HG03103 (cell line): Measurements from ENCODE around the gene SP140L.
"Not testable (repeated sequence)": the region's sequence is repeated elsewhere in the genome, so short reads cannot be mapped to it uniquely, and the experiment has no call there.

ENCODE experiments used
- ATAC-seq: cut with Tn5 transposase; IDR thresholded peaks from one replicate; pipeline ENCODE4 v1.9.1; 2021; ENCODE audit warnings: low read depth; ENCODE audit not compliant: unreplicated experiment

Gene SP140L

GRCh38 chr2:230358305-230358704, 31.3 kb downstream of the SP140L start:
- no peak for ATAC-seq

- no peak for ATAC-seq
Measured at GRCh38 chr2:230360028-230360427, 33.0 kb downstream of the SP140L start.

- ATAC-seq = no peak
Measured at GRCh38 chr2:230362030-230362691, 35.2 kb downstream of the SP140L start.

- ATAC-seq = no peak
Measured at GRCh38 chr2:230382108-230382507, 55.1 kb downstream of the SP140L start.

GRCh38 chr2:230383453-230383852, 56.5 kb downstream of the SP140L start:
- no peak for ATAC-seq

GRCh38 chr2:230384986-230385385, 58.0 kb downstream of the SP140L start:
- no peak for ATAC-seq

- no peak for ATAC-seq
Measured at GRCh38 chr2:230394301-230394700, 67.3 kb downstream of the SP140L start.

- not testable (repeated sequence) for ATAC-seq
Measured at GRCh38 chr2:230398698-230399097, 71.7 kb downstream of the SP140L start.

GRCh38 chr2:230400041-230400440, 73.0 kb downstream of the SP140L start:
- no peak for ATAC-seq

- no peak for ATAC-seq
Measured at GRCh38 chr2:230400454-230400853, 73.5 kb downstream of the SP140L start.

GRCh38 chr2:230401026-230401425, 74.0 kb downstream of the SP140L start:
- ATAC-seq = not testable (repeated sequence)

- no peak for ATAC-seq
Measured at GRCh38 chr2:230403746-230404145, 76.8 kb downstream of the SP140L start.

- ATAC-seq = no peak
Measured at GRCh38 chr2:230405824-230406223, 78.8 kb downstream of the SP140L start.

GRCh38 chr2:230408244-230408842, 81.3 kb downstream of the SP140L start:
- ATAC-seq = no peak

GRCh38 chr2:230409316-230409715, 82.3 kb downstream of the SP140L start:
- not testable (repeated sequence) for ATAC-seq

- ATAC-seq = no peak
Measured at GRCh38 chr2:230410263-230410662, 83.3 kb downstream of the SP140L start.

GRCh38 chr2:230410861-230411569, 84.0 kb downstream of the SP140L start:
- ATAC-seq = no peak

- peak; percentile 42 for ATAC-seq
Measured at GRCh38 chr2:230411570-230412370, 84.8 kb downstream of the SP140L start.

GRCh38 chr2:230412371-230412711, 85.3 kb downstream of the SP140L start:
- ATAC-seq = no peak

- no peak for ATAC-seq
Measured at GRCh38 chr2:230412846-230413245, 85.9 kb downstream of the SP140L start.

GRCh38 chr2:230413479-230413878, 86.5 kb downstream of the SP140L start:
- no peak for ATAC-seq
